ENCODE measurements around the gene EPB41L3. TPM values are rescaled to one million over a fixed set of nuclear protein-coding genes. Genes with fewer than 3 reads are reported as not detected.

EPB41L3 gene
- total and polyA plus RNA-seq, 2 experiments from 2014 or later = 8.0 to 11.7 TPM

- no peaks in the 10 kb centered on the region; the same call in 1 of the 3 replicates for H3K4me1 Mint-ChIP-seq
- Histone ChIP-seq H3K4me2 (no peak overlapping the region), H3K27me3 (ENCODE audit: insufficient read depth) (no peaks in the 10 kb centered on the region), H3K4me1 (ENCODE audit: insufficient read depth) (no peaks in the 10 kb centered on the region), H3F3A (replicated peaks; ENCODE audit: low read depth) (no peaks in the 10 kb centered on the region), H3K4me3 (no peak overlapping the region), H3K27ac (ENCODE audit: low read depth) (no peak overlapping the region), H3K9me2 (ENCODE audit: insufficient read depth) (no peaks in the 10 kb centered on the region), H2AFZ (no peak overlapping the region), H3K79me2 (replicated peaks; ENCODE audit: insufficient read depth) (no peaks in the 10 kb centered on the region), H3K36me3 (ENCODE audit: insufficient read depth) (0 out of 2 replicates have a peak, but pooled peaks cover 4% of the 10 kb centered on the region), H4K20me1 (replicated peaks; ENCODE audit: insufficient read depth) (no peaks in the 10 kb centered on the region)
- H3K27me3 Mint-ChIP-seq (ENCODE audit: insufficient read depth, low read depth, poor library complexity) = no peaks in the 10 kb centered on the region
- no peaks in the 10 kb centered on the region for H3K9me3 Mint-ChIP-seq
- no peaks in the 10 kb centered on the region for H3K36me3 Mint-ChIP-seq (ENCODE audit: low read depth)
- TF ChIP-seq ZNF462 (CRISPR knock-in tag; IDR thresholded peaks at IDR 0.05) (no peak), REST (IDR thresholded peaks at IDR 0.05; ENCODE audit: unreplicated experiment) (no peak), CTCF (conservative IDR thresholded peaks at IDR 0.05; ENCODE audit: low read depth in 2 of 2) (no peak), JUNB (IDR thresholded peaks at IDR 0.05; ENCODE audit: unreplicated experiment) (no peak), CREB1 (CRISPR knock-in tag; IDR thresholded peaks at IDR 0.05; ENCODE audit: low read depth) (no peak), STAT1 (IDR thresholded peaks at IDR 0.05; ENCODE audit: unreplicated experiment) (no peak), POLR2AphosphoS5 (IDR thresholded peaks at IDR 0.05; ENCODE audit: low read depth) (no peak), ZNF114 (CRISPR knock-in tag; IDR thresholded peaks at IDR 0.05) (no peak), NANOG (IDR thresholded peaks at IDR 0.05; ENCODE audit: borderline replicate concordance) (no peak)
- H3K27ac Mint-ChIP-seq = no peak overlapping the region
- no peak overlapping the region for H3K4me3 Mint-ChIP-seq
- ATAC-seq (no peak), DNase-seq (ENCODE audit: low spot score) (no peak)
Measured at GRCh38 chr18:5554629-5555028, 10.8 kb upstream of the EPB41L3 start.
